Testis (tissue), 2 donors: ENCODE results near the gene LCNL1.

Experiments used
- POLR2A ChIP-seq: fragments of 450-650 bp; IDR thresholded peaks from one replicate; pipeline ENCODE4 v1.6.1; 2017; ENCODE audit warnings: antibody characterized with exemption, mild to moderate bottlenecking, moderate library complexity
- TF ChIP-seq, protein P1 (sequence below), 3 experiments: fragments of 450-650 bp in 2 of 3; fragments of 200-600 bp in 1 of 3; sonication (generic) in 1 of 3; IDR thresholded peaks; one replicate each; pipeline ENCODE4 v1.5.1; 2016 to 2019; ENCODE audit warnings: antibody characterized with exemption in 3 of 3, mild to moderate bottlenecking in 2 of 3, moderate library complexity in 1 of 3

DNA sequence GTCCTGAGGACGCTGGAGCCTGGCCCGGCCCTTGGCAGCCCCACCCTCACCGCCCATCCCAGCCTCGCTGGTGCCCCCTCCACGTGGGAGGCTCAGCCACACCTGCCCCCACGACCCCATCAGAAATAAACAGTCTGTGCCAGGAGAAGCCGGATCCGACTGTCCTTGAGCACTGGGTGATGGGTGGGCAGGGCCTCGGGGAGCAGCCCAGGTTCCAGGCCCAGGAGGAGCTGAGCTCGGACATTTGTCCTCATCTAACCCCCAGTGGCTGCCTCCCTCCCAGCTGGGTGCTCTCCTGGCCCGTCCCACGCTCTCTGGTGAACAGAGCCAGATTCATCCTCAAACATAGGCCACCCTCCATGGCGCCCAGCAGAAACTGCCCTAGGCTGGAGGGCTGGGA is 10.1 kb upstream of the LCNL1 start:
- TF ChIP-seq, protein P1, sequence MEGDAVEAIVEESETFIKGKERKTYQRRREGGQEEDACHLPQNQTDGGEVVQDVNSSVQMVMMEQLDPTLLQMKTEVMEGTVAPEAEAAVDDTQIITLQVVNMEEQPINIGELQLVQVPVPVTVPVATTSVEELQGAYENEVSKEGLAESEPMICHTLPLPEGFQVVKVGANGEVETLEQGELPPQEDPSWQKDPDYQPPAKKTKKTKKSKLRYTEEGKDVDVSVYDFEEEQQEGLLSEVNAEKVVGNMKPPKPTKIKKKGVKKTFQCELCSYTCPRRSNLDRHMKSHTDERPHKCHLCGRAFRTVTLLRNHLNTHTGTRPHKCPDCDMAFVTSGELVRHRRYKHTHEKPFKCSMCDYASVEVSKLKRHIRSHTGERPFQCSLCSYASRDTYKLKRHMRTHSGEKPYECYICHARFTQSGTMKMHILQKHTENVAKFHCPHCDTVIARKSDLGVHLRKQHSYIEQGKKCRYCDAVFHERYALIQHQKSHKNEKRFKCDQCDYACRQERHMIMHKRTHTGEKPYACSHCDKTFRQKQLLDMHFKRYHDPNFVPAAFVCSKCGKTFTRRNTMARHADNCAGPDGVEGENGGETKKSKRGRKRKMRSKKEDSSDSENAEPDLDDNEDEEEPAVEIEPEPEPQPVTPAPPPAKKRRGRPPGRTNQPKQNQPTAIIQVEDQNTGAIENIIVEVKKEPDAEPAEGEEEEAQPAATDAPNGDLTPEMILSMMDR (IDR thresholded peaks at IDR 0.05): no peak
- no peak for TF ChIP-seq POLR2A
